Hepatocyte (in vitro differentiated cells): ENCODE measurements around the gene M1AP. TPM values are rescaled to one million over a fixed set of nuclear protein-coding genes. Genes with fewer than 3 reads are reported as not detected.

Experiments used
- DNase-seq: peaks from one replicate; pipeline ENCODE4 v3.0.0-alpha.2; 2016; ENCODE audit warnings: low spot score
- H2AFZ ChIP-seq: fragments of 200-600 bp; sonication (generic); 2 replicates; pipeline ENCODE4 v1.6.0; 2016; ENCODE audit warnings: antibody characterized with exemption, mild to moderate bottlenecking
- H3K27ac ChIP-seq: fragments of 200-600 bp; sonication (generic); 2 replicates; pipeline ENCODE4 v1.5.1; 2016; ENCODE audit warnings: mild to moderate bottlenecking
- H3K27me3 ChIP-seq: fragments of 200-600 bp; sonication (generic); 2 replicates; pipeline ENCODE4 v1.6.1; 2016
- H3K36me3 ChIP-seq: fragments of 200-600 bp; sonication (generic); replicated peaks from 2 replicates; pipeline ENCODE4 v1.5.1; 2016; ENCODE audit warnings: low read depth; ENCODE audit not compliant: insufficient read depth
- H3K4me1 ChIP-seq: fragments of 200-600 bp; sonication (generic); 2 replicates; pipeline ENCODE4 v1.5.1; 2016; ENCODE audit warnings: mild to moderate bottlenecking, moderate library complexity; ENCODE audit not compliant: insufficient read depth
- H3K4me2 ChIP-seq: fragments of 200-600 bp; sonication (generic); 2 replicates; pipeline ENCODE4 v1.6.0; 2016
- H3K4me3 ChIP-seq: fragments of 200-600 bp; sonication (generic); 2 replicates; pipeline ENCODE4 v1.5.1; 2016; ENCODE audit warnings: mild to moderate bottlenecking
- H3K79me2 ChIP-seq: fragments of 200-600 bp; sonication (generic); 2 replicates; pipeline ENCODE4 v1.6.0; 2017; ENCODE audit warnings: mild to moderate bottlenecking
- H3K9me2 ChIP-seq: fragments of 200-600 bp; sonication (generic); replicated peaks from 2 replicates; pipeline ENCODE4 v1.6.0; 2017; ENCODE audit warnings: mild to moderate bottlenecking; ENCODE audit not compliant: insufficient read depth
- H3K9me3 ChIP-seq: fragments of 200-600 bp; sonication (generic); 2 replicates; pipeline ENCODE4 v1.5.1; 2016; ENCODE audit warnings: low read depth, mild to moderate bottlenecking
- H4K20me1 ChIP-seq: fragments of 200-600 bp; sonication (generic); 2 replicates; pipeline ENCODE4 v1.6.0; 2016; ENCODE audit warnings: mild to moderate bottlenecking; ENCODE audit not compliant: insufficient read depth, poor library complexity, severe bottlenecking
- CTCF ChIP-seq: fragments of 200-600 bp; sonication (generic); IDR thresholded peaks from 2 replicates; pipeline ENCODE4 v1.5.1; 2016; ENCODE audit warnings: antibody characterized with exemption, mild to moderate bottlenecking; ENCODE audit not compliant: poor library complexity
- EZH2 ChIP-seq: fragments of 200-600 bp; sonication (generic); IDR thresholded peaks from 2 replicates; pipeline ENCODE4 v1.6.1; 2016; ENCODE audit warnings: antibody characterized with exemption, mild to moderate bottlenecking, borderline replicate concordance
- EZH2phosphoT487 ChIP-seq: fragments of 200-600 bp; sonication (generic); IDR thresholded peaks from one replicate; pipeline ENCODE4 v1.6.1; 2018; ENCODE audit warnings: antibody characterized with exemption, mild to moderate bottlenecking, low read depth, moderate library complexity; ENCODE audit not compliant: unreplicated experiment, severe bottlenecking
- WGBS: methylation state at CpG from one replicate; pipeline ENCODE4 v1.1.6; 2016; ENCODE audit warnings: low lambda C conversion rate; ENCODE audit errors: missing lambda C conversion rate; 5-methylcytosine and 5-hydroxymethylcytosine counted together
- polyA plus RNA-seq: library from polyadenylated mRNA; unstranded; fragments of >200 nt; fragmentation: Nextera tagmentation; extraction: Ambion mirVana; gene quantifications from 2 replicates; pipeline ENCODE4 v1.2.1, GENCODE V29; 2016
- total RNA-seq: library from RNA; depleted of rRNA; stranded (reverse); fragments of >200 nt; gene quantifications from 2 replicates; pipeline ENCODE4 v1.2.3, GENCODE V29; 2014

M1AP gene
- total and polyA plus RNA-seq, 2 experiments from 2014 or later: 0.30 to 0.70 TPM

- 78% methylated on average over 4 of the region's 4 CpGs for WGBS
- Histone ChIP-seq H2AFZ (no peak overlapping the region), H3K9me2 (no peaks in the 10 kb centered on the region), H3K4me2 (no peak overlapping the region), H3K36me3 (no peaks in the 10 kb centered on the region), H3K4me1 (no peaks in the 10 kb centered on the region), H3K27me3 (no peaks in the 10 kb centered on the region), H4K20me1 (no peaks in the 10 kb centered on the region), H3K4me3 (no peak overlapping the region), H3K9me3 (no peaks in the 10 kb centered on the region), H3K79me2 (no peaks in the 10 kb centered on the region), H3K27ac (no peak overlapping the region)
- TF ChIP-seq EZH2phosphoT487 (no peak), EZH2 (no peak), CTCF (no peak)
- DNase-seq: no peak
Measured at GRCh38 chr2:74585406-74586185, 62.5 kb downstream of the M1AP start.

DNA sequence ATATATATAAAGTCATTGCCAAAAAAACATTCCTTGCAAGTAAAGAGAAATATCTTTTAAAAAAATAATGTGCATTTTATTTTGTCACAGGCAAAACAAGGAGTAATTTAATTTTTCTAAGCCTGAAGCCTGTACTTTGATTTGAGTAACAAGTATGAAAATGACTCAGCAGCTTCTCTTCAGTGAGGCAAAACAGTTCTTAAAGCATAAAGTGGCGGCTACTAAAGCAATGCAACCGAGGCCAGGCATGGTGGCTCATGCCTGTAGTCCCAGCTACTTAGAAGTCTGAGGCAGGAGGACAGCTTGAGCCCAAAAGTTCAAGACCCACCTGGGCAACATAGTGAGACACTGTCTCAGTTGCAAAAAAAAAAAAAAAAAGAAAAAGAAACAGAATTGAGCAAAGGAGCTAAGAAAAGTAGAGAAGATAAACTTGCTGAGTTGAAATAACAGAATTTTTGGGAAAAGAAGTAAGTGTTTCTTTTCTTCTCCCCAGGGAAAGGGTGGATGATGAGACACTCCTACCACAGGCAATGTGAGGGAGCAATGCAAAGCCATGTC lies 64.0 kb downstream of the M1AP start:
- no peak overlapping the region for H3K4me2 ChIP-seq

GRCh38 chr2:74583504-74583903 lies 64.6 kb downstream of the M1AP start:
- Histone ChIP-seq H4K20me1 (no peaks in the 10 kb centered on the region), H3K9me2 (no peaks in the 10 kb centered on the region), H3K4me3 (no peak overlapping the region), H3K27ac (no peak overlapping the region), H3K27me3 (no peaks in the 10 kb centered on the region), H2AFZ (no peak overlapping the region), H3K4me1 (no peaks in the 10 kb centered on the region), H3K4me2 (no peak overlapping the region), H3K36me3 (no peaks in the 10 kb centered on the region), H3K79me2 (no peaks in the 10 kb centered on the region), H3K9me3 (no peaks in the 10 kb centered on the region)
- no peak for TF ChIP-seq EZH2phosphoT487
- DNase-seq: no peak

More for the DNA sequence above, 64.0 kb downstream of the M1AP start:
- no peak overlapping the region for H3K4me3 ChIP-seq
- H3K4me1 ChIP-seq: no peaks in the 10 kb centered on the region
- no peaks in the 10 kb centered on the region for H3K9me2 ChIP-seq
- H3K36me3 ChIP-seq: no peaks in the 10 kb centered on the region
- H3K9me3 ChIP-seq: no peaks in the 10 kb centered on the region
- TF ChIP-seq CTCF (no peak), EZH2phosphoT487 (no peak), EZH2 (no peak)
- no peaks in the 10 kb centered on the region for H3K27me3 ChIP-seq
- no peak for DNase-seq
- H3K79me2 ChIP-seq: no peaks in the 10 kb centered on the region
- 64% methylated on average over 2 of the region's 2 CpGs for WGBS
- no peak overlapping the region for H2AFZ ChIP-seq
- no peak overlapping the region for H3K27ac ChIP-seq
- no peaks in the 10 kb centered on the region for H4K20me1 ChIP-seq

GRCh38 chr2:74582184-74582583 lies 65.9 kb downstream of the M1AP start:
- Histone ChIP-seq H3K27ac (no peak overlapping the region), H3K79me2 (no peaks in the 10 kb centered on the region), H3K27me3 (no peaks in the 10 kb centered on the region), H3K4me1 (no peaks in the 10 kb centered on the region), H3K4me3 (no peak overlapping the region), H2AFZ (no peak overlapping the region), H3K9me2 (no peaks in the 10 kb centered on the region), H3K9me3 (no peaks in the 10 kb centered on the region), H3K4me2 (no peak overlapping the region), H4K20me1 (no peaks in the 10 kb centered on the region), H3K36me3 (no peaks in the 10 kb centered on the region)
- WGBS: 83% methylated on average over 2 of the region's 2 CpGs
- TF ChIP-seq CTCF (no peak), EZH2phosphoT487 (no peak), EZH2 (no peak)
- DNase-seq: no peak
